PFSK-1 (cell line): Measurements from ENCODE around the gene DNMT3B.

Source experiments
- SIN3A ChIP-seq: IDR thresholded peaks from 2 replicates; pipeline ENCODE4 v1.6.1; 2012; ENCODE audit warnings: mild to moderate bottlenecking, low read length, moderate library complexity, borderline replicate concordance; ENCODE audit not compliant: insufficient read depth
- TAF1 ChIP-seq: IDR thresholded peaks from 2 replicates; pipeline ENCODE4 v1.6.1; 2012; ENCODE audit warnings: low read length, control low read depth, borderline replicate concordance; ENCODE audit not compliant: insufficient read depth

DNA sequence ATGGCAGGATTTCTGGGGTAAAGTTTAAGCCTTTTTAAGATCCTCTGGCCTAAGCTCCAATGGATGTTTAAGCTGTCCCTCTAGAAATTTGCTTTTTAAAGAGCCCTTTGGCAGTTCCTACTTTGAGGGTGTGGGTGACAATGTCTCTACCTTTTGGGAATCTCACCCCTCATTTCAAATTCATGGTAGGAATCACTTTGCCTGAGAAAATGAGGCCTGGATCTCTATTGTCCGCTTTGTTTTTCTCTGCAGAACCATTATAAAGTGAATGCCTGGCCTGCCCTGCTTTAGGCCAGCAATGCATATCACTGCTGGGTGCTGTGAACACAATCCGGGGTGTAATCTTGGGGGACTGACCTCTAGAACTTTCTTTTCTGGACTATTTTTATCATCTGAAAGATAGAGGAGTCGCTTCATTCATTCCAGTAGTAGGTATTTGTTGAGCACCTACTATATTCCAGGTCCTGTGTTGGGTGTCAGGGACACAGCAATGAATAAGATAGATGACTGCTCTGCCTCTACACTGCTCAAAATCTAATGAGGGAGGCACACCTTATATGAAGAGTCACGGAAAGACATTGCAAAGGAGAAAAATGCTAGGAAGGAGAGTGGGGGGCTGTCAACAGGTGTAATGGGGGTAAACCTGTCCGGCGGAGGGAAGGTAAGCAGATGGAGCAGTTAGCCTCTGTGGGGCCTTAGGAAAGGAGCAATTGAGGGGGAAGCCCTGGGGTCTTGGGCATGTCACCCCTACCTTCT lies 10.3 kb upstream of the DNMT3B start:
- TF ChIP-seq SIN3A (no peak), TAF1 (no peak)
